GM18867 (cell line): ENCODE results near the gene AADACL2.

Source experiments
- ATAC-seq: cut with Tn5 transposase; IDR thresholded peaks from one replicate; pipeline ENCODE4 v1.9.1; 2021; ENCODE audit warnings: mild to moderate bottlenecking, moderate library complexity; ENCODE audit not compliant: unreplicated experiment

The AADACL2 gene

GRCh38 chr3:151798466-151798865, 64.7 kb downstream of the AADACL2 start:
- ATAC-seq: no peak

GRCh38 chr3:151800431-151800830, 66.7 kb downstream of the AADACL2 start:
- no peak for ATAC-seq

- ATAC-seq: no peak
Measured at GRCh38 chr3:151804267-151804666, 70.5 kb downstream of the AADACL2 start.

GRCh38 chr3:151806838-151807237, 73.1 kb downstream of the AADACL2 start:
- ATAC-seq: no peak
